ENCODE results near the gene BORCS5.

BORCS5 gene

GRCh38 chr12:12392413-12392812 lies 35.5 kb downstream of the BORCS5 start:
- peaks cover 6% of the 10 kb centered on the region for H3K4me1 ChIP-seq (ENCODE audit: insufficient read depth, low read length, poor library complexity, severe bottlenecking)
- H3K36me3 ChIP-seq (ENCODE audit: insufficient read depth, low read length), result no peaks in the 10 kb centered on the region
- H4K20me1 ChIP-seq (ENCODE audit: insufficient read depth, low read length, poor library complexity, severe bottlenecking), result no peaks in the 10 kb centered on the region
- no peak overlapping the region for H3K4me2 ChIP-seq (ENCODE audit: low read depth, low read length, poor library complexity, severe bottlenecking)
- H3F3A ChIP-seq (ENCODE audit: low read depth), result no peaks in the 10 kb centered on the region
- no peak overlapping the region for H2AFZ ChIP-seq (ENCODE audit: low read length)
- no peaks in the 10 kb centered on the region for H3K27me3 ChIP-seq (ENCODE audit: insufficient read depth, low read length, poor library complexity, severe bottlenecking)
- no peaks in the 10 kb centered on the region for H3K9me3 ChIP-seq (ENCODE audit: insufficient read depth, low read depth, low read length)
- H3K9me2 ChIP-seq (replicated peaks; ENCODE audit: low read depth, low read length), result no peaks in the 10 kb centered on the region
- no peak overlapping the region for H3K4me3 ChIP-seq (ENCODE audit: low read length, poor library complexity, severe bottlenecking)
- TF ChIP-seq EZH2phosphoT487 (IDR thresholded peaks at IDR 0.05; ENCODE audit: borderline replicate concordance) (no peak), CTCF (conservative IDR thresholded peaks at IDR 0.05; ENCODE audit: low read length) (no peak)
- H3K79me2 ChIP-seq (ENCODE audit: insufficient read depth, low read length), result no peaks in the 10 kb centered on the region
- H3K9ac ChIP-seq (ENCODE audit: low read depth, low read length, poor library complexity, severe bottlenecking), result no peak overlapping the region

- no peaks in the 10 kb centered on the region for H3K36me3 ChIP-seq (ENCODE audit: insufficient read depth, low read length)
- H3K79me2 ChIP-seq (ENCODE audit: insufficient read depth, low read length), result no peaks in the 10 kb centered on the region
- TF ChIP-seq EZH2phosphoT487 (IDR thresholded peaks at IDR 0.05; ENCODE audit: borderline replicate concordance) (no peak), CTCF (conservative IDR thresholded peaks at IDR 0.05; ENCODE audit: low read length) (no peak)
- no peaks in the 10 kb centered on the region for H3K27me3 ChIP-seq (ENCODE audit: insufficient read depth, low read length, poor library complexity, severe bottlenecking)
- H3K4me3 ChIP-seq (ENCODE audit: low read length, poor library complexity, severe bottlenecking), result no peak overlapping the region
- H4K20me1 ChIP-seq (ENCODE audit: insufficient read depth, low read length, poor library complexity, severe bottlenecking), result no peaks in the 10 kb centered on the region
- H3K4me2 ChIP-seq (ENCODE audit: low read depth, low read length, poor library complexity, severe bottlenecking), result no peak overlapping the region
- H3K9me2 ChIP-seq (replicated peaks; ENCODE audit: low read depth, low read length), result no peaks in the 10 kb centered on the region
- H3K9me3 ChIP-seq (ENCODE audit: insufficient read depth, low read depth, low read length), result no peaks in the 10 kb centered on the region
- H2AFZ ChIP-seq (ENCODE audit: low read length), result no peak overlapping the region
- H3K9ac ChIP-seq (ENCODE audit: low read depth, low read length, poor library complexity, severe bottlenecking), result no peak overlapping the region
- no peaks in the 10 kb centered on the region for H3K4me1 ChIP-seq (ENCODE audit: insufficient read depth, low read length, poor library complexity, severe bottlenecking)
- H3F3A ChIP-seq (ENCODE audit: low read depth), result no peaks in the 10 kb centered on the region
Observed at GRCh38 chr12:12393171-12393570, 36.3 kb downstream of the BORCS5 start.

- H3F3A ChIP-seq (ENCODE audit: low read depth), result no peaks in the 10 kb centered on the region
- no peaks in the 10 kb centered on the region for H3K9me3 ChIP-seq (ENCODE audit: insufficient read depth, low read depth, low read length)
- H4K20me1 ChIP-seq (ENCODE audit: insufficient read depth, low read length, poor library complexity, severe bottlenecking), result no peaks in the 10 kb centered on the region
- H3K79me2 ChIP-seq (ENCODE audit: insufficient read depth, low read length), result no peaks in the 10 kb centered on the region
- H3K9ac ChIP-seq (ENCODE audit: low read depth, low read length, poor library complexity, severe bottlenecking), result no peak overlapping the region
- H2AFZ ChIP-seq (ENCODE audit: low read length), result no peak overlapping the region
- H3K4me1 ChIP-seq (ENCODE audit: insufficient read depth, low read length, poor library complexity, severe bottlenecking), result no peaks in the 10 kb centered on the region
- no peak for TF ChIP-seq EZH2phosphoT487 (IDR thresholded peaks at IDR 0.05; ENCODE audit: borderline replicate concordance)
- no peak for TF ChIP-seq CTCF (conservative IDR thresholded peaks at IDR 0.05; ENCODE audit: low read length)
- H3K4me3 ChIP-seq (ENCODE audit: low read length, poor library complexity, severe bottlenecking), result no peak overlapping the region
- no peak overlapping the region for H3K4me2 ChIP-seq (ENCODE audit: low read depth, low read length, poor library complexity, severe bottlenecking)
- no peaks in the 10 kb centered on the region for H3K36me3 ChIP-seq (ENCODE audit: insufficient read depth, low read length)
- H3K9me2 ChIP-seq (replicated peaks; ENCODE audit: low read depth, low read length), result no peaks in the 10 kb centered on the region
- H3K27me3 ChIP-seq (ENCODE audit: insufficient read depth, low read length, poor library complexity, severe bottlenecking), result no peaks in the 10 kb centered on the region
Observed at GRCh38 chr12:12396694-12397093, 39.8 kb downstream of the BORCS5 start.

All from Loucy (cell line).